NCI-H146 (cell line): Measurements from ENCODE around the gene RANGAP1.

Source experiments
- DNase-seq: peaks from one replicate; lab custom pipeline; 2025; lab: John Stamatoyannopoulos, UW

The RANGAP1 gene

DNA sequence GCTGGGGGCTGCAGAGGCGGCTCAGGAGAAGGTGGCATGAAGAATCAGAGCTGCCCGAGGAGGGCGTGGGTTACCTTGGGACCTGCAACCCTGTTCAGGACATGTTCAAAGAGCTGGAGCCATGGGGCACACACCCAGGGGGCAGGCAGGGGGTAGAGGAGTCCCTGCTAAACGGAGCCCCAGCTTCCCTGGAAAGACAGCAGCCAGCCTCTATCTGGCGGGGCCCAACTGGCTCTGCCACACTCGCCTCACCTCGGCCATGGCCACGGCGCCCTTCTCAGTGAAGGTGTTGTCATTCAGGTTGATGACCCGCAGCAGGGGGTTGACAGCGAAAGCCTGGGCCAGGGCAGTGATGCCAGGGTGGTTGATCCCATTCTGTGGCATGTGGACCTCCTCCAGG is 28.3 kb downstream of the RANGAP1 start:
- no peak for DNase-seq

DNA sequence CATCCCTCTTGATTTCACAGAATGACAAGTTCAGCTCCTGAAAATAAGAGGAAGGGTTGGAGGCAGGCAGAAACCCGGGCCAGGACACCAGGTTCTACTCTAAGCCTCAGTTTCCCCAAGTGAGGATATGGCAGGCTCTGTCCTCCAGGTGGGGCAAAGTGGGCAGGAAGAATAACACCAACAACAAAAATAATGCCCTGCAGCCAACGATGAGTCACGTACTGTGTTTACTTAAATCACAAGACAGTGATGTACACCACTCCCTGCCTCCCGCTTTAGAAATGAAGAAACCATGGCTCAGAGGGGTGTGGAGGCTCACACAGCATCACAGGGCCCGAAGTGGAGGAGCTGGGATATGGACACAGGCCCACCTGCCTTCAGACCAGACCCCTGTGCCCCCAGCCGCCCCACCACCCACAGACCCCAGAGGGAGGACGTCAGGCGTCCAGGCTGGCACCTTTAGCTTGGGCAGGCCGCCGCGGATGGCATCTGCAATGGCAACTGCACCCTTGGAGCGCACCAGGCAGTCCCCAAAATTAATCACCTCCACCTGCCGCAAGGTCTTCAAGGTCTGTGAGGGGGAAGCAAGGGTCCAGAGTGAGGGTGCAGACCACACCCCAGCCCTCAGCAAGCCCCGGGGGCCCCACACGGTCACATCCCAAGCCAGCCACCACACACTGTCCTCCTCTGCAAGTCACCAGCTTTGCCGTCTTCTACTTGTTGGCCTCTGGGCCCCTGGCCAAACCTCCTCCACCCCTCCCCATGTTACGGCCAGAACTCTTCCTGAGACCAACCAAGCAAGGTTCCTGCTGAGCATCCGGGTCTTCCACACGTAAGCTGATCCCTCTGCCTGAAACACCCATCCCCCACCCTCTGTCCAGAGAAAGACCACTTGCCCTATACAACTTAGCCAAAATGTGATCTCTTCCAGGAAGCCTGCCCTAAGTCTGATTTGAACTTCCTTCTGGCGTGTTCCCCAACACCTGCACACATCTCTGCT is 29.4 kb downstream of the RANGAP1 start:
- no peak for DNase-seq

DNA sequence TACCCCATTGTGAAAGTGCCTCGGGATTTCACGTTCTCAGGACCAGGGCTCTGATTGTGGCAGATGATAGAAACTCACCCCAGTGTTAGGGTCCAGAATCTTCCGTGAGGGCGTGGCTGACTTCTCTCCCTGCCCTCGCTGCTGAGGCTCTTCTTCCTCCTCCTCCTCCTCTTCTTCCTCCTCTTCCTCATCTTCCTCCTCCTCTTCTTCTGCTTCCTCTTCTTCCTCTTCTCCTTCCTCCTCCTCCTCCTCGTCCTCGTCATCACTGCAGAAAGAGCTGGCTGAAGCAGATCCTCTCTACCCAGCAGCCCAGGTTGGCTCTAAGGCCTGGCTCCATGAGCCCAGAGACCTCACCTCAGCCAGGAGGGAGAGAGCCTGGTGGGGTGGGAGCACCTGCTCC is 31.8 kb downstream of the RANGAP1 start:
- DNase-seq: no peak

DNA sequence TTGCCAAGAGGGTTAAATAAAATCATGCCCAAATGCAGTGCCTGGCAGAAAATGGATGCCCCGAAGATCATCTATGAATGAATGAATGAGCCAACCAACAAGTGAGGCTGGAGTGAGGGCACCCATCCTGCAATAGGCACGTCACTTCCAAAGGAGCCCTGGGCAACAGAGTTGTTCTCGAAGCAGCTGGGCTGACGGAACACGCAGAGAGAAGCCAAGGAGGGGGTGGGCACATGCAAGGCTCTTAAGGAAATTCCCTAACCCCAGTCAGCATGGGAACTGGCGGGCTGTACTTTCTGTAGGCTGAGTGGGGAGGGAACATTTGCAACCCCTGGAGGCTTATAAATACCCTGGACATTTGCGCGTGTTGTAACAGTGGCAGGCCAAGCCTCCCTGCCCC is 33.6 kb downstream of the RANGAP1 start:
- no peak for DNase-seq

DNA sequence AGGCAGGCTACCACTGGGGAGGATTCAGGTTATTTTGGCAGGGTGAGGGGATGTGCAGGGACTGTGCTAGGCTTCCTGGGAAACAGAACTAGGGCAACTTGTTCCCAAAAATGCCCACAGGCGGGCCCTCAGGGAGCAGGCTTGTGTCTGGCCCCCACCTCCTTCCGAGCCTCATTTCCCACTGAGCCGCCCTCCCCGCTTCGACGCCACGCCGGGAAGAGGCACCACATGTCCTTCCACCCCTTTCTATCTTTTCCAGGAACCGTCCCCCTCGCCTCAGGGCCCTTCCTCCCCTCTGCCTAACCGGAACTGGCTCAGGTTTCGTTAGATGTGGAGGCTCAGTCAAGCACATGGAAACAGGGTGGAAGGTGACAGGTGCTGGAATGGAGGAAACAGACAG is 35.9 kb downstream of the RANGAP1 start:
- no peak for DNase-seq

DNA sequence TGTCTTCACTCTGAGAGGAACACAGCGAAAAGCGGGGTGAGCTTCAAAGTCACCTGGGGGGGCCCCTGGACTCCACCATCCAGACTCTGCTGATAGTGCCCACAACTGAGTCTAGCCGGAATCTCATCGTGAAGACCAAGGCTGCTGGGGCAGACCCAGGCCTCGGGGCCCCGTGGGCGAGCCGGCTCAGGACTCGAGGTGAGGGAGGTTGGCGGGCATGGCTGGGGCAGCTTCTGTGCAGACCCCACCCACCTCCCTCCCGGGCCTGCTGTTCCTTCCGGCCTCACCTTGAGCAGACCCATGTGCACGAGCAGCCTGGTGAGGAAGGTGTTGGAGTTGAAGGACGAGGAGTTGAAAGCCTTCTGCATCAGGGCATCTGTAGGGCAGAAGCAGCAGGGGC is 36.5 kb downstream of the RANGAP1 start:
- DNase-seq: no peak

DNA sequence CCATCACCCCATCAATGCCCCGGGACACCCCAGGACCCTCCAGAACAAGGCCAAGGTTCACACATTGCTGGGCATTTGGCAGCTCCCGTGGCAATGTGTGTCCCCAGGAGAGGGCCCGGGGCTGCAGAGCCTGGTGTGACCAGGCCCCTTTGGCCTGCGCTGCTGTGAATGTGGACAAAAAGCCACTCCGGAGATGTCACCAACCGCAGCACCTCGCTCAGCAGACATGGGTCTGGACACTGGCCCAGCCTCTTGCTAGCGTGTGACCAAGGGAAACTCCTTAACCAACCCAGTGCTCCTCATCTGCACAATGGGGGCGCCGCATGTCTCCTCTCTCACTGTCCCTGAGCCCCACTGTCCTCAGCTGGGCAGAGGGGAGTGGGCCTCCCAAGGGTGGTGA is 37.2 kb downstream of the RANGAP1 start:
- no peak for DNase-seq

DNA sequence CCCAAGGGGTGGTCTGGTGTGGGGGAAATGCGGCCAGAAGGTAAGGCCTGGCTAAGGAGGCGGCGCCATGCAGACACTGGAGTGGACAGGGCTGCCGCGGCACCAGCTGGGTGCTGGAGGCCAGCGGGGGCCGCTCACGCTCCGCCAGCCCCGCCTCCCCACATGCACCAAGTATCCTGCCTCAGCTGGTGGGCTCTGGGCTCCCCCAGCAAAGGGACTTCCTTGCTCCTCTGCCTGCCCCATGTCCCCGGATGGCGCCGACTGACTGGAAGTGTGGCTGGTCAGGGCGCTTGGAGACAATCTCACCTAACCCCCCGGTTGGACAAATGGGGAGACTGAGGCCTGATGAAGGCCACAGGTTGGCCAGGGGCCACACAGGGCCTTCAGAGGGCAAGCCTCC is 37.7 kb downstream of the RANGAP1 start:
- no peak for DNase-seq

DNA sequence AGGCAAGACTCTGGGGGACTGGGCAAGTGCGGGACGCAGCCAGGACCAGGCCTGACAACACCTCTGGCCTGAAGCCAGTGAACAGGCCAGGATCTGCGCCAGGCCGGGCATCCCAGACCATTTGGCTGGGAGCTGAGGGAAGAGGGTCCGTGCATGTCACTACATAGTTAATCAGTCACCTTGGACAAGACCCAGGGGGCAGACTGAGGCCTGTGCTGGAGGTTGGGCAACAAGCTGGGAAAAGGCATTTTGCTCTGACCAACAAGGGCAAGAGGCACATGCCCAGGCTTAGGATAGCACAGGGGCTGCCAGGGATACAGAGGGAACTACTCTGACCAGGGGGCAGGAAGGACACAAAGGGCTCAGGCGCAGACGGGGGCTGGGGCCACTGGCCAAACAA is 38.3 kb downstream of the RANGAP1 start:
- no peak for DNase-seq

DNA sequence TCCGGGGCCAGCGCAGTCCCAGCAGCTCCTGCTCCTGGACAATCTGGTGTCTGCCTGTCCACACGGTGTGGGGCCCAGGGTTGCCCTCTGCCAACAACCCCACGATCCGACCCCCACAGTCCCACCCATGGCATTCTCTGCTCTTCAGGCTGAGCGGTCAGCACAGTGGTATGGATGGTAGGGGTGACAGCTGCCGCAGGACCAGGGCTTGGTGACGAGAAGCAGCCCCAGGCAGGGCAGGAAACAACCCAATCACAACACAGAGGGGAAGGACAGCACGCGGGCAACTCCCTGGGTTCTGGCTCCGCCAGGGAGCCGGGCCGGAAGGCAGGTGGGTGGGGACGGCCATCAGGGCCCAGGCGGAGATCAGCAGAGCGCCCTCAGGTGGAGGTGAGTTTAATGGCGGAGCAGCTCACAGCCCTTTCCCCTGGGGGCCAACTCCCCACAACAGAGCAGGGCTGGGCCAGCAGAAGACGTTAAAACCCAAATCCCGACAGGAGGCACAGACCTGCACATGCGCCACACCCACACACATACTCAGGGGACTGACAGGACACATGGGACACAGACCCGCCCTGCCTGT is 40.0 kb downstream of the RANGAP1 start:
- no peak for DNase-seq

DNA sequence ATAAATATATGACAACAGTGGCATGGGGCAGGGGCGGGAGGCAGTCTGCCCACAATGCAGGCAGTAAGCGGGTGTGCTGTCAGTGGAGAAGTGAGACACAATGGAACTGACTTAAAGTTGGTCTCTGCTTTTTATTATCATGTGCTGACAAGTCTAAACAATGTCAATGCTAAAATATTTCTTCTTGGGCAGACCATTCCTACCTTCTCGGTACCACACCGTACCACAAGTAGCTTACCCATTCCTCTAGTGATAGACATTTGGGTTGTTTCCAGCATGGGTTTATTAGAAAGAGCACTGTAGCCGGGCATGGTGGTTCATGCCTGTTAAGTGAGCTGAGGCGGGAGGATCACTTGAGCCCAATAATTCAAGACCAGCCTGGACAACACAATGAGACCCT is 42.6 kb downstream of the RANGAP1 start:
- no peak for DNase-seq

DNA sequence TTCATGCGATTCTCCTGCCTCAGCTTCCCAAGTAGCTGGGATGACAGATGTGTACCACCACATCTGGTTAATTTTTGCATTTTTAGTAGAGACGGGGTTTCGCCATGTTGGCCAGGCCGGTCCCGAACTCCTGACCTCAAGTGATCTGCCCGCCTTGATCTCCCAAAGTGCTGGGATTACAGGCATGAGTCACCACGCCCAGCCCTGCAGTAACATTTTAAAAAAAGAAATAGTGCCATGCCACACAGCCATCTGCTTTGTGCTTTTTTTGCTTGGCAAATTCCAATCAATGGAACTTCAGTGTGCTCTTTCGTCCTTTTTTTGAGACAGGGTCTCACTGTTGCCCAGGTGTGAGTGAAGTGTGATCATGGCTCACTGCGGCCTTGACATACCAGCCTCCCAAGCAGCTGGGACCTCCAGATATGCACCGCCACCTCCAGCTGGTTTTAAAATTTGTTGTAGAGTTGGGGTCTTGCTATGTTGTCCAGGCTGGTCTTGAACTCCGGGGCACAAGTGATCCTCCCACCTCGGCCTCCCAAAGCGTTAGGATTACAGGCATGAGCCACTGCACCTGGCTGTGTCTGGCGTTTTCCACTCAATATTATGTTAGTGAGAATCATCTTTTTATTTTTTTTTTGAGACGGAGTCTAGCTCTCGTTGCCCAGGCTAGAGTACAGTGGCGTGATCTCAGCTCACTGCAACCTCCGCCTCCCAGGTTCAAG is 43.4 kb downstream of the RANGAP1 start:
- no peak for DNase-seq

DNA sequence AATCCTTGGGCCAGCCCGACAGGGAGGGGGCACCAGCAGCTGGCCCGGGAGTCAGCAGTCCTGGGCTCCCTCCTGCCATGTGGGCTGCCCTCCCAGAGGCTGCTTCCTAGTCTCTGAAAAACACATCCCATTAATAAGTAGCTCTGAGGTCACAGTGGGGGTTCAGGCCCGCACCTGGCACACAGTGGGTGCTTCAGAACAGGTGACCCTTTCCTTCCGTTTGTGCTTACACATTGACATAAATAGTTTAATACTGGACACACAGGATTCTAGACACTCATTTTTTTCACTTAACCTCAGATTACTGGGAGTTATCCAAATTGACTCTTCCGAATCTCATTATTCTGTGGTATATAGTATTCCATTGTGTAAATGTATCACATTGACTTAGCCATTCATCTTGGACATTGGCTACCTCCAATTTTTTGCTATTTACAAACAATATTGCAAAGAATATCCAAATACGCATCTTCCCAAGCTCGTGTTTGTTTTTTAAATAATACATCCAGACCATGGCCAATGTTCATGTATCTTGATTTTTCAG is 44.8 kb downstream of the RANGAP1 start:
- no peak for DNase-seq

DNA sequence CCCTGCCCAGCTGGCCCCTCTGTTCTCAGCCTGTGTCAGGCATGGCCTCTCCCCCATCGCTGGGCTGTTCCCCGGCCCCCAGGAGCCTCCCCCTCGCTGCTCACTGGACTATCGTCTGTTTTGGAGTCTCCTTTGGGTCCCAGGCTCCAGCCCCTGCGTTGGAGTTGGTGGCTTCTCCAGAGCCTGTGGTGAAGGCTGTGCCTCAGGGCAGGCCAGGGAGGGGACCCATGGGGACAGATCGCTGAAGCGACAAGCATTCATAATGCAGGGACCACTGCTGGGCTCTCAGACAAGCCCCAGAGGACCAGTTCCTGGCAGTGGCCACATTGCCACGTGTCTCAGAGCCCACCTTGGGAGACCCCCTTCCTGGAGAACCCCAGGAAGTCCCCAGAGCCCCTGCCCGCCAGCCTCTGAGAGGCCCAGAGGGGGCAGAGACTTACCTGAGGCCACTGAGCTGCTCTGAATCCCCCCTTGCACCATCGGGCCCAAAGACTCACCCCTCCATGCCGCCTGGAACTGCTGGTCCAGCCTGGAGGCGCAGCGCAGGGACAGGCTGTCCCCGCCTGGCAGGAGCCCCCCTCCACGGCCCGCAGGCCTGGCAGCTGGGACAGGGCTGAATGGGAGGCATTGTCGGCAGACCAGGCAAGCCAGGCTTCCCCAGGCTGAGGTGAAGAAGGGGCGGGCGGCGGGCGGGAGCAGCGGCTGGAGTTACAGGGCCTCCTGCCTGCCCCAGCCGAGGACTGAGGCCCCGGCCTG is 45.4 kb downstream of the RANGAP1 start, which contains the start of gene CHADL:
CHADL (minus strand) TSS at position 555 of the 756 bp plus-strand sequence; CDS start at position 505, 50 bp downstream.
- no peak for DNase-seq

DNA sequence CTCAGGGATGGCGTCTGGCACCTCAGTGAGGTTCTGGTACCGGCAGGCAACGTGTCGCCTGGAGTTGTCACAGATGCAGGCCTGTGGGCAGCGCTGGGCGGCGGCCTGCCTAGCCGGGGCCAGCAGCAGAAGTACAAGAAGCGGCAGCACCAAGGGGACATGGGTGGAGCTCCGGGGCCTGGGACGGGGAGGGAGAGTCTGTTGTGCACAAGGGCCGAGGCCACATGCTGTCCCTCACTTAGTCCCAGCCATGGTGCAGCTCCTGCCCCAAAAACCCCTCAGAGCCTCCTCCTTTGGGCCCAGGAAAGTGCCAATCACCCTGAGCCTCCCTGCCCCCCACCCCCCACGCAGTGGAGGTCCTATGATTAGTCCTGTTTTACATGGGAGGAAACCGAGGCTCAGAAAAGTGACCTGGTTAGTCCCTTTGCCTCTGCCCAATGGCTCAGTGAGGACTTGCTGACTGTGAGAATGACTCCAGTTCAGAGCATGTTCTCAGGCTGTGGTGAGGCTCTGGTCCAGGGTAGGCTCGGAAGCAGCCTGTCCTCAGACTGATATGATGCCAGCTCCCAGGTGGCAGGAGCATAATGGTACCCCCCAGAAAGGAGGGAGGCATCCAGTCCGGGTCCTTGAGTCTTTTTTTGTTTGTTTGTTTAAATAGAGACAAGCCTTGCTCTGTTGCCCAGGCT is 46.4 kb downstream of the RANGAP1 start:
- DNase-seq: no peak

DNA sequence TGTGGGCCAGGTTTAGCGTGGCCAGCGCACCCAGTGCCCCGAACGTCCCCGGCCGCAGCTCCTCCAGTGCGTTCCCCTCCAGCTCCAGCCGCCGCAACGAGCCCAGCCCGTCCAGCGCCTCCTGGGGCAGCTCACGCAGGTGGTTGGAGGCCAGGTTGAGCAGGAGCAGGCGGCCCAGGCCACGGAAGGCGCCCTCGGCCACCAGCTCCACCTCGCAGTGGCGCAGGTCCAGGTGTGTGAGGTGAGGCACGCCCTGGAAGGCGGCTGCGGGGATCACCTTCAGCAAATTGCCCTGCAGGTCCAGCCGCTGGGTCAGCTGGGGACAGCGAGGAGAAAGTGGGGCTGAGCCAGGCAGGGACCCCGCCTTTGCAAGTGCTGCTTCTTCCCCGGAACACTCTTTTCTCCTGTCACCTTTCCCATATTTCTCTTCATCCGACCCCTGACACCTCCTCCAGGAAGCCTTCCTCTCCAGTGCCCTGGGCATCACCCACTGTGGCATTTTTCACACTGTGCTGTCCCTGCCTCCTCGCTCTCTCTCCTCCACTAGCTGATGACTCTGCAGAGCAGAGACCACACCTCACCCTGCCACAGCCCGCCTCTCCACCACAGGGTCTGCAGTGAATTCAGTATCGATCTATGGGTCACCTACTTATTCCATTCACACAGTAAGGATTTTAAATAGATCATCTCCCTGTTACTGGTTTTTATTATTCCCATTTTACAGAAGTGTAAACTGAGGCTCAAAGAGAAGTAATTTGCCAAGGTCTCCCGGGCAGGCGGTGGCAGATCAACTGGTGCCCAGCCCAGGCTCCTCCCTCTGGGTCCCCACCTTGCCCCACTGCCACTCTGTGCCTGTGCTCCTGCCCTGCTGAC is 47.2 kb downstream of the RANGAP1 start:
- DNase-seq: no peak

DNA sequence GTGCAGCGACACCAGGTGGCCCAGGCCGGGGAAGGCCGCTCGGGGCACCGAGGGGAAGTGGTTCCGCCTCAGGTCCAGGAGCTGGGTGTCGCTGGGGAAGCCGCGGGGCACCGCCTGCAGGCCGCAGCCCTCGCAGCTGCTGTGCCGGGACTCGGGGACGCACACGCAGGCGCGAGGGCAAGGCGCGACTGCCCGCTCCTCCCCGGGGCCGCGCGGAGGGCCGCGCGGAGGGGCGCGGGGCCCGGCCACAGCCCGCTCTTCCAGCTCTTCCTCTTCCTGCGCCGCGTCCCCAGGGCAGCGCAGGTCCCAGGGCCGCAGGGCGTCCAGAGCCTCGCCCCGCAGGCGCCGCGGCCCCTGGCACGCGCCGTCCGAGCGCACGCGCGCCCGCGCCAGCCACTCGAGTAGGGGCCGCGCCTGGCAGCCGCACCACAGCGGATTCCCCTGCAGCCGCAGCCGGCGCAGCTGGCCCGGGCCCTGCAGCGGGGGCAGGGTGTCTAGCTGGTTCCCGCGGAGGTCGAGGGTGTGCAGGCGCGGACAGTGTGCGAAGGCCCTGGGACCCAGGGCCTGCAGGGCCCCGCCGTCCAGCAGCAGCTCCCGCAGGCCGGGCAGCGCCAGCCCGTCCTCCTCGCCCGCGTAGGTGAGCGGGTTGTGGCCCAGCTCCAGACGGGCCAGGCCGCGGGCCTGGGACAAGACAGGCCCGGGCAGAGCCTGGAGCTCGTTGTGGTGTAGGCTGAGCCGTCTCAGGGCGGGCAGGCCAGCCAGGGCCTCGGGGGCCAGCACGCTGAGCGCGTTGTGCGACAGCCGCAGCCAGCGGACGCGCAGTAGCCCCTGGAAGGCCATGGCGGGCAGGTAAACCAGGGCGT is 48.0 kb downstream of the RANGAP1 start:
- DNase-seq: peak; percentile 67

DNA sequence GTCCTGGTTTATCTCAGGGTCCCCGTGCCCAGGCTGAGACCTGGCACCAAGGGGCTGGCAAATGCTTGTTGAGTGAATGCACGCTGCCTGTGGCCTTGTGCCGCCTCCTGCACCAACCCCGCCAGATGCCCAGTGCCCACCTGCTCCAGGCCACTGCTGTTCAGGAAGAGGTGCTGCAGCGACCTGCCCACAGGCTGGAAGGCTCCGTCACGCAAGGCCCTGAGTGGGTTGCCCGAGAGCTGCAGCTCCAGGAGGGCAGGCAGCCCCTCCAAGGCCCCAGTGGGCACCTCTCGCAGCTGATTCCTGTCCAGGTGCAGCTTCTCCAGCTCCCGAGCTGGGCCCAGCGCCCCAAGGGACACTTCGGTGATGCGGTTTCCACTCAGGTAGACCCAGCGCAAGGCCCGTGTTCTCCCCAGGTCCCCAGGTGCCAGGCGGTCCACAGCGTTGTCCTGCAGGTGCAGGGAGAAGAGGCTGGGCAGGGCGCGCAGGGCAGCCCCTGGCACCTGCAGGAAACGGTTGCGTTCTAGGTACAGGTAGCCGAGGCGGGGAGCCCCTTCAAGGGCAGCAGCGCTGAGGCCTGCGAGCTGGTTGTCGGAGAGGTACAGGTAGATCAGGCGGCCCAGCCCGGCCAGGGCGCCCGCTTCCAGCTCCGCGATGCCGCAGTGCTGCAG is 48.8 kb downstream of the RANGAP1 start:
- DNase-seq: no peak
